Neuronal stem cell (in vitro differentiated cells): ENCODE results near the gene SLC51B.

Source experiments
- DNase-seq: peaks from one replicate; pipeline ENCODE4 v3.0.0-alpha.2; 2013; ENCODE audit warnings: low spot score
- H2AFZ ChIP-seq: one replicate; pipeline ENCODE4 v1.6.1; 2013; ENCODE audit warnings: mild to moderate bottlenecking, low read length, inconsistent platforms
- H2AK5ac ChIP-seq: 2 replicates; pipeline ENCODE4 v1.6.1; 2013; ENCODE audit warnings: low read depth, mild to moderate bottlenecking, inconsistent platforms, low read length, moderate library complexity, mixed read lengths
- H2BK120ac ChIP-seq: 2 replicates; pipeline ENCODE4 v1.6.1; 2013; ENCODE audit warnings: low read depth, mild to moderate bottlenecking, inconsistent platforms, low read length, moderate library complexity, mixed read lengths
- H2BK12ac ChIP-seq: one replicate; pipeline ENCODE4 v1.6.1; 2013; ENCODE audit warnings: low read length, inconsistent platforms
- H2BK15ac ChIP-seq: 2 replicates; pipeline ENCODE4 v1.6.1; 2013; ENCODE audit warnings: mild to moderate bottlenecking, low read length, inconsistent platforms, mixed read lengths
- H2BK5ac ChIP-seq: one replicate; pipeline ENCODE4 v1.6.1; 2013; ENCODE audit warnings: inconsistent platforms, mild to moderate bottlenecking, low read length, moderate library complexity
- H3K14ac ChIP-seq: one replicate; pipeline ENCODE4 v1.6.1; 2013; ENCODE audit warnings: low read length, inconsistent platforms
- H3K18ac ChIP-seq: 2 replicates; pipeline ENCODE4 v1.6.1; 2013; ENCODE audit warnings: low read length, inconsistent platforms
- H3K23ac ChIP-seq: 2 replicates; pipeline ENCODE4 v1.6.1; 2013; ENCODE audit warnings: low read depth, mild to moderate bottlenecking, mixed read lengths, low read length, inconsistent platforms; ENCODE audit not compliant: poor library complexity
- H3K27ac ChIP-seq: replicated peaks from 3 replicates; pipeline ENCODE4 v1.5.1; 2013; ENCODE audit warnings: low read length, inconsistent platforms
- H3K27me3 ChIP-seq, 3 experiments: 2 replicates each; pipeline ENCODE4 v1.6.1; 2013; ENCODE audit warnings: low read length in 3 of 3, mild to moderate bottlenecking in 2 of 3, inconsistent platforms in 1 of 3, low read depth in 1 of 3, mixed read lengths in 1 of 3, moderate library complexity in 1 of 3; ENCODE audit not compliant: control insufficient read depth in 3 of 3, insufficient read depth in 3 of 3
- H3K36me3 ChIP-seq, 2 donors: replicated peaks in 1 of 2; 2 replicates each; pipeline ENCODE4 v1.6.1; 2013; ENCODE audit warnings: low read length in 2 of 2; ENCODE audit not compliant: control insufficient read depth in 2 of 2, insufficient read depth in 2 of 2
- H3K4ac ChIP-seq: 2 replicates; pipeline ENCODE4 v1.6.1; 2013; ENCODE audit warnings: inconsistent platforms, mild to moderate bottlenecking, low read length, moderate library complexity
- H3K4me1 ChIP-seq, 2 donors: 1 replicate in 1 of 2; 2 replicates in 1 of 2; pipeline ENCODE4 v1.6.1; 2013; ENCODE audit warnings: low read length in 2 of 2, low read depth in 1 of 2; ENCODE audit not compliant: control insufficient read depth in 2 of 2, insufficient read depth in 1 of 2
- H3K4me2 ChIP-seq: one replicate; pipeline ENCODE4 v1.6.1; 2013; ENCODE audit warnings: mild to moderate bottlenecking, low read length, inconsistent platforms; ENCODE audit not compliant: insufficient read depth, poor library complexity, severe bottlenecking
- H3K4me3 ChIP-seq, 2 donors: 2 replicates each; pipeline ENCODE4 v1.5.1; 2013; ENCODE audit warnings: low read length in 2 of 2, mild to moderate bottlenecking in 2 of 2, inconsistent platforms in 1 of 2, moderate library complexity in 1 of 2
- H3K79me1 ChIP-seq: one replicate; pipeline ENCODE4 v1.6.1; 2013; ENCODE audit warnings: low read depth, mild to moderate bottlenecking, inconsistent platforms, low read length, moderate library complexity
- H3K9ac ChIP-seq: one replicate; pipeline ENCODE4 v1.6.1; 2013; ENCODE audit warnings: mild to moderate bottlenecking, low read depth, low read length, inconsistent platforms; ENCODE audit not compliant: poor library complexity
- H3K9me3 ChIP-seq, 2 donors: replicated peaks in 1 of 2; 2 replicates each; pipeline versions ENCODE3 to v1.6.1; 2013; ENCODE audit warnings: low read length in 2 of 2, mild to moderate bottlenecking in 2 of 2, inconsistent platforms in 1 of 2, low read depth in 1 of 2, mixed read lengths in 1 of 2, moderate library complexity in 1 of 2; ENCODE audit not compliant: control insufficient read depth in 2 of 2, insufficient read depth in 1 of 2
- H4K8ac ChIP-seq: one replicate; pipeline ENCODE4 v1.6.1; 2013; ENCODE audit warnings: low read depth, mild to moderate bottlenecking, inconsistent platforms, low read length, moderate library complexity
- H4K91ac ChIP-seq: one replicate; pipeline ENCODE4 v1.6.1; 2013; ENCODE audit warnings: low read length, low read depth, mild to moderate bottlenecking, inconsistent platforms; ENCODE audit not compliant: poor library complexity
- WGBS, 2 donors: extraction: QIAGEN DNeasy Blood & Tissue Kit; methylation state at CpG; one replicate each; pipeline ENCODE4 v1.1.7; 2013; ENCODE audit warnings: missing lambda C conversion rate in 2 of 2, mixed read lengths in 1 of 2; ENCODE audit not compliant: insufficient read length in 2 of 2, insufficient replicate concordance in 1 of 2; ENCODE audit errors: extremely low coverage in 2 of 2; 5-methylcytosine and 5-hydroxymethylcytosine counted together

SLC51B gene

DNA sequence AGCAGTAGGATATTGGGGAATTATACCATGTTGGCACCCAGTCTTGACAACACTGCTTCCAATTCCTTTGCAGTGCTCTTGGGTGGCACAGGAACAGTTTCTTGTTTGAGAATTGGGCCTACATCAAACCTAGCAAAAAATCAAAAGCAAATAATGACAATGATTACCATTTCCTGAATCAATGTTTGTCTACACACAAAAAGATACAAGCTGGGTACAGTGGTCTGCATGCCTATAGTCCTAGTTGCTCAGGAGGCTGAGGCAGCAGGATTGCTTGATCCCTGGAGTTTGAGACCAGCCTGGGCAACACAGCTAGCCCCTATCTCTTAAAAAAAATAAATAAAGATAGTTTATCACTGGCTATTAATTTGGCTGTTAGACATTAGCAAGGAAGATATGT lies 23.7 kb upstream of the SLC51B start:
- Histone ChIP-seq H3K9ac (no peak overlapping the region), H3K14ac (no peak overlapping the region), H2AK5ac (no peak overlapping the region), H3K27ac (no peak overlapping the region), H2BK5ac (no peak overlapping the region), H4K91ac (no peak overlapping the region), H3K4me1 (no peaks in the 10 kb centered on the region), H3K4me2 (no peak overlapping the region), H2BK15ac (no peak overlapping the region), H3K23ac (no peak overlapping the region), H2AFZ (no peak overlapping the region), H3K18ac (no peak overlapping the region), H3K79me1 (no peaks in the 10 kb centered on the region), H2BK120ac (no peak overlapping the region), H3K4ac (no peak overlapping the region), H2BK12ac (no peak overlapping the region), H3K4me3 (no peak overlapping the region), H3K9me3 (no peaks in the 10 kb centered on the region), H4K8ac (no peak overlapping the region), H3K27me3 (no peaks in the 10 kb centered on the region), H3K36me3 (peaks cover 13 to 93% of the 10 kb centered on the region in 2 donors)
- no peak for DNase-seq

- Histone ChIP-seq H3K27me3 (no peaks in the 10 kb centered on the region), H4K91ac (no peak overlapping the region), H3K36me3 (peaks cover 11 to 48% of the 10 kb centered on the region in 2 donors), H3K4me1 (peaks cover 0 to 5% of the 10 kb centered on the region in 2 donors), H2BK5ac (no peak overlapping the region), H3K9ac (no peak overlapping the region), H3K18ac (no peak overlapping the region), H2BK12ac (no peak overlapping the region), H3K9me3 (no peaks in the 10 kb centered on the region), H3K4me3 (no peak overlapping the region), H2BK15ac (no peak overlapping the region), H2AK5ac (no peak overlapping the region), H3K23ac (no peak overlapping the region), H3K4me2 (no peak overlapping the region), H2BK120ac (no peak overlapping the region), H4K8ac (no peak overlapping the region), H3K79me1 (peaks cover 4% of the 10 kb centered on the region), H3K14ac (no peak overlapping the region), H3K4ac (no peak overlapping the region), H3K27ac (no peak overlapping the region), H2AFZ (no peak overlapping the region)
- no CpG with 5 or more reads among the region's 6 CpGs for WGBS, 2 donors
- no peak for DNase-seq
These were observed 18.4 kb upstream of the SLC51B start for GRCh38 chr15:65026756-65027155.

GRCh38 chr15:65027593-65027992 lies 17.6 kb upstream of the SLC51B start:
- Histone ChIP-seq H3K4ac (no peak overlapping the region), H2BK12ac (no peak overlapping the region), H2BK15ac (no peak overlapping the region), H2BK120ac (no peak overlapping the region), H3K9ac (no peak overlapping the region), H3K27ac (no peak overlapping the region), H3K9me3 (no peaks in the 10 kb centered on the region), H4K91ac (no peak overlapping the region), H3K23ac (no peak overlapping the region), H4K8ac (no peak overlapping the region), H3K14ac (no peak overlapping the region), H3K18ac (no peak overlapping the region), H3K79me1 (peaks cover 4% of the 10 kb centered on the region), H2BK5ac (no peak overlapping the region), H3K4me2 (no peak overlapping the region), H3K36me3 (peaks cover 11 to 40% of the 10 kb centered on the region in 2 donors), H3K4me3 (no peak overlapping the region), H3K27me3 (no peaks in the 10 kb centered on the region), H2AK5ac (no peak overlapping the region), H3K4me1 (peaks cover 3 to 5% of the 10 kb centered on the region in 2 donors), H2AFZ (no peak overlapping the region)
- no peak for DNase-seq
- no CpG with 5 or more reads among the region's 1 CpG for WGBS, 2 donors

DNA sequence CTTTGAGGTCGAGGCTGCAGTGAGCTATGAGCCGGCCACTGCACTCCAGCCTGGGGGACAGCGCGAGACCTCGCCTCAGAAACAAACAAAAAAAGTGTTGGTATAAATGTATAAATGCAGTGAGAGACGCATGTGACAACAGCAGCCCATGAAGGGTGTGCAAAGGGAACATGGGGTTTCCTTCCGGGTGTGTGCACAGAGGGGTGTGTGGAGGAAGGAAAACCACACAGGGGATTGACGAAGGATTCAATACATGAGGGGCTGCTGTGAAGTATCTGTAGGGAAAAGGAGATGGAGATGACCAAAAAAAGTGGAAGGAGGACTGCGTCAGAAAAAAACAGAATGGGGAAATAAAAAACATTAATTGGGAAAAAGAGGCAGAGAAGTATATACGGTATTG lies 16.8 kb upstream of the SLC51B start:
- Histone ChIP-seq H3K79me1 (peaks cover 4% of the 10 kb centered on the region), H4K8ac (no peak overlapping the region), H3K4ac (no peak overlapping the region), H3K4me3 (peak overlapping the region in 1 of 2 donors; percentile 75), H2AFZ (no peak overlapping the region), H3K36me3 (peaks cover 11 to 34% of the 10 kb centered on the region in 2 donors), H3K27ac (no peak overlapping the region), H3K18ac (no peak overlapping the region), H3K23ac (no peak overlapping the region), H3K4me2 (peak overlapping the region; percentile 41), H3K27me3 (no peaks in the 10 kb centered on the region), H4K91ac (no peak overlapping the region), H2AK5ac (no peak overlapping the region), H3K9me3 (no peaks in the 10 kb centered on the region), H2BK15ac (no peak overlapping the region), H3K14ac (no peak overlapping the region), H3K4me1 (peaks cover 5 to 7% of the 10 kb centered on the region in 2 donors), H2BK120ac (no peak overlapping the region), H2BK5ac (no peak overlapping the region), H3K9ac (peak overlapping the region; percentile 70), H2BK12ac (no peak overlapping the region)
- no CpG with 5 or more reads among the region's 10 CpGs for WGBS, 2 donors
- no peak for DNase-seq
